OCI-LY7 (cell line): ENCODE data around the gene OR4D9. TPM values are rescaled to one million over a fixed set of nuclear protein-coding genes. Genes with fewer than 3 reads are reported as not detected.

Experiments used
- BruUV-seq: library from RNA; stranded (reverse); fragments of 400-500 nt; replicated peaks from 2 replicates; lab custom pipeline; 2021; lab: Mats Ljungman, UMichigan
- CTCF ChIA-PET: fragments of 300-600 bp; sonication (Branson Sonifier 250); formaldehyde crosslinking; loops from one replicate; lab custom pipeline; 2022; ENCODE audit warnings: antibody characterized with exemption; ENCODE audit not compliant: unreplicated experiment; lab: Charles Lee
- POLR2A ChIA-PET: fragments of 300-600 bp; sonication (Branson Sonifier 250); formaldehyde crosslinking; loops from one replicate; lab custom pipeline; 2022; ENCODE audit warnings: antibody characterized with exemption; lab: Charles Lee
- DNase-seq: peaks from one replicate; pipeline ENCODE4 v3.0.0-alpha.2; 2015; ENCODE audit warnings: low spot score
- H2AFZ ChIP-seq: fragments of 200-600 bp; sonication (generic), shearing (Covaris generic); 2 replicates; pipeline ENCODE4 v1.6.1; 2014; ENCODE audit warnings: mild to moderate bottlenecking, antibody characterized with exemption, low read length, moderate library complexity
- H3K27ac ChIP-seq: fragments of 200-600 bp; sonication (generic); 2 replicates; pipeline ENCODE4 v1.5.1; 2014; ENCODE audit warnings: mixed run types, low read depth, mild to moderate bottlenecking, moderate library complexity, low read length, inconsistent platforms; ENCODE audit not compliant: poor library complexity, severe bottlenecking
- H3K36me3 ChIP-seq: fragments of 200-600 bp; sonication (generic); 2 replicates; pipeline ENCODE4 v1.6.1; 2014; ENCODE audit warnings: mild to moderate bottlenecking, antibody characterized with exemption, low read length, moderate library complexity, mixed read lengths; ENCODE audit not compliant: insufficient read depth
- H3K4me1 ChIP-seq: fragments of 200-600 bp; sonication (generic); 2 replicates; pipeline ENCODE4 v1.5.1; 2014; ENCODE audit warnings: mild to moderate bottlenecking, low read length; ENCODE audit not compliant: insufficient read depth, poor library complexity, severe bottlenecking
- H3K4me2 ChIP-seq: fragments of 200-600 bp; sonication (generic); 2 replicates; pipeline ENCODE4 v1.6.1; 2014; ENCODE audit warnings: mild to moderate bottlenecking, low read length
- H3K4me3 ChIP-seq: fragments of 200-600 bp; sonication (generic); 2 replicates; pipeline ENCODE4 v1.5.1; 2014; ENCODE audit warnings: mild to moderate bottlenecking, low read depth, low read length; ENCODE audit not compliant: poor library complexity, severe bottlenecking
- H3K79me2 ChIP-seq: fragments of 200-600 bp; sonication (generic); 2 replicates; pipeline ENCODE4 v1.6.1; 2016; ENCODE audit warnings: low read depth, mild to moderate bottlenecking, low read length, moderate library complexity, mixed read lengths; ENCODE audit not compliant: insufficient read depth
- H3K9me2 ChIP-seq: fragments of 200-600 bp; sonication (generic); 2 replicates; pipeline ENCODE4 v1.6.1; 2016; ENCODE audit warnings: mild to moderate bottlenecking, low read length, mixed read lengths; ENCODE audit not compliant: insufficient read depth
- H3K9me3 ChIP-seq: fragments of 200-600 bp; sonication (generic); 2 replicates; pipeline ENCODE4 v1.6.1; 2014; ENCODE audit warnings: mild to moderate bottlenecking, mixed run types, low read length, mixed read lengths
- H4K20me1 ChIP-seq: fragments of 200-600 bp; sonication (generic); 2 replicates; pipeline ENCODE4 v1.6.1; 2014; ENCODE audit warnings: mild to moderate bottlenecking, antibody characterized with exemption, low read length, moderate library complexity, mixed read lengths; ENCODE audit not compliant: insufficient read depth
- CTCF ChIP-seq: fragments of 200-600 bp; sonication (generic); conservative IDR thresholded peaks from 2 replicates; pipeline ENCODE4 v1.5.1; 2014; ENCODE audit warnings: mild to moderate bottlenecking, antibody characterized with exemption, low read length, moderate library complexity, mixed read lengths
- EZH2phosphoT487 ChIP-seq: fragments of 200-600 bp; sonication (generic); IDR thresholded peaks from 2 replicates; pipeline ENCODE4 v1.6.1; 2018; ENCODE audit warnings: low read depth, borderline replicate concordance, mild to moderate bottlenecking, mixed run types, antibody characterized with exemption, low read length, moderate library complexity, mixed read lengths
- intact Hi-C: fragments of 100-400 bp; cut with micrococcal nuclease; formaldehyde crosslinking; loops from one replicate; pipeline ENCODE4 v1.10.0; 2022; ENCODE audit not compliant: unreplicated experiment
- total RNA-seq, 2 experiments: library from RNA; depleted of rRNA in 1 of 2; stranded (reverse); fragments of >200 nt in 1 of 2; shearing (Covaris generic) in 1 of 2; gene quantifications; 2 replicates each; pipeline ENCODE4 v1.2.3, GENCODE V29; 2014 to 2022

The OR4D9 gene
- total RNA-seq, 2 experiments from 2014 or later = not detected

GRCh38 chr11:59520741-59521140, 9.4 kb downstream of the OR4D9 start:
- ChIA-PET CTCF (no interaction called here), POLR2A (interaction anchor here (0.7 to 0.9 kb wide), 2 partner anchors 17 to 127 kb away, joined by 3 read pairs; no protein-coding TSS in a partner anchor)
- no TSS peak for BruUV-seq
- no peak for TF ChIP-seq CTCF
- TF ChIP-seq EZH2phosphoT487 = no peak
- H3K9me2 ChIP-seq = no peaks in the 10 kb centered on the region
- no peak overlapping the region for H2AFZ ChIP-seq
- no peak overlapping the region for H3K4me3 ChIP-seq
- H4K20me1 ChIP-seq = no peaks in the 10 kb centered on the region
- H3K9me3 ChIP-seq = no peaks in the 10 kb centered on the region
- H3K79me2 ChIP-seq = no peaks in the 10 kb centered on the region
- H3K27ac ChIP-seq = no peak overlapping the region
- intact Hi-C loops = no loop called here
- H3K4me2 ChIP-seq = no peak overlapping the region
- no peaks in the 10 kb centered on the region for H3K36me3 ChIP-seq
- no peaks in the 10 kb centered on the region for H3K4me1 ChIP-seq
- DNase-seq = no peak

GRCh38 chr11:59523541-59523940, 12.2 kb downstream of the OR4D9 start:
- intact Hi-C loops = no loop called here
- no peak overlapping the region for H2AFZ ChIP-seq
- BruUV-seq = no TSS peak
- no peaks in the 10 kb centered on the region for H4K20me1 ChIP-seq
- H3K4me1 ChIP-seq = no peaks in the 10 kb centered on the region
- H3K9me3 ChIP-seq = no peaks in the 10 kb centered on the region
- no peaks in the 10 kb centered on the region for H3K79me2 ChIP-seq
- no peak for TF ChIP-seq EZH2phosphoT487
- TF ChIP-seq CTCF = 0 out of 2 replicates have a peak, but pooled peaks have one; percentile 16
- no peak overlapping the region for H3K4me2 ChIP-seq
- no peaks in the 10 kb centered on the region for H3K9me2 ChIP-seq
- POLR2A ChIA-PET = interaction anchor here (0.5 to 0.7 kb wide), 3 partner anchors 10 to 917 kb away, joined by 4 to 6 read pairs (median 4); no protein-coding TSS in a partner anchor
- H3K4me3 ChIP-seq = no peak overlapping the region
- no peak for DNase-seq
- H3K36me3 ChIP-seq = no peaks in the 10 kb centered on the region
- no peak overlapping the region for H3K27ac ChIP-seq
- CTCF ChIA-PET = no interaction called here

GRCh38 chr11:59528711-59529110, 17.4 kb downstream of the OR4D9 start:
- Histone ChIP-seq H3K4me3 (no peak overlapping the region), H4K20me1 (no peaks in the 10 kb centered on the region), H3K9me2 (no peaks in the 10 kb centered on the region), H3K4me1 (no peaks in the 10 kb centered on the region), H3K36me3 (no peaks in the 10 kb centered on the region), H2AFZ (no peak overlapping the region), H3K4me2 (no peak overlapping the region), H3K27ac (no peak overlapping the region), H3K79me2 (no peaks in the 10 kb centered on the region), H3K9me3 (no peaks in the 10 kb centered on the region)
- BruUV-seq = no TSS peak
- POLR2A ChIA-PET = interaction anchor here (0.7 kb wide), 1 partner anchor 779 kb away, joined by 3 read pairs; no protein-coding TSS in a partner anchor
- DNase-seq = no peak
- TF ChIP-seq CTCF (no peak), EZH2phosphoT487 (no peak)
- intact Hi-C loops = no loop called here
- CTCF ChIA-PET = no interaction called here
